PFSK-1 (cell line): ENCODE results near the gene ADNP.

Experiments used
- FOXP2 ChIP-seq: optimal IDR thresholded peaks from 2 replicates; pipeline ENCODE3; 2011; ENCODE audit warnings: borderline replicate concordance, control low read depth, inconsistent platforms; ENCODE audit not compliant: insufficient read depth; ENCODE audit errors: extremely low read length, extremely low read depth
- POLR2AphosphoS5 ChIP-seq: IDR thresholded peaks from 2 replicates; pipeline ENCODE4 v1.6.1; 2012; ENCODE audit warnings: low read depth, mild to moderate bottlenecking, control low read depth, low read length, moderate library complexity
- SIN3A ChIP-seq: IDR thresholded peaks from 2 replicates; pipeline ENCODE4 v1.6.1; 2012; ENCODE audit warnings: mild to moderate bottlenecking, low read length, moderate library complexity, borderline replicate concordance; ENCODE audit not compliant: insufficient read depth
- TAF1 ChIP-seq: IDR thresholded peaks from 2 replicates; pipeline ENCODE4 v1.6.1; 2012; ENCODE audit warnings: low read length, control low read depth, borderline replicate concordance; ENCODE audit not compliant: insufficient read depth
- TF ChIP-seq, protein P1 (sequence below), 2 experiments: IDR thresholded peaks; 2 replicates each; pipeline versions ENCODE4 v1.6.1 to v1.8.0; 2011 to 2012; ENCODE audit warnings: low read depth in 2 of 2, low read length in 2 of 2, control low read depth in 1 of 2, inconsistent platforms in 1 of 2, mild to moderate bottlenecking in 1 of 2, moderate library complexity in 1 of 2; ENCODE audit not compliant: insufficient read depth in 1 of 2

ADNP gene

DNA sequence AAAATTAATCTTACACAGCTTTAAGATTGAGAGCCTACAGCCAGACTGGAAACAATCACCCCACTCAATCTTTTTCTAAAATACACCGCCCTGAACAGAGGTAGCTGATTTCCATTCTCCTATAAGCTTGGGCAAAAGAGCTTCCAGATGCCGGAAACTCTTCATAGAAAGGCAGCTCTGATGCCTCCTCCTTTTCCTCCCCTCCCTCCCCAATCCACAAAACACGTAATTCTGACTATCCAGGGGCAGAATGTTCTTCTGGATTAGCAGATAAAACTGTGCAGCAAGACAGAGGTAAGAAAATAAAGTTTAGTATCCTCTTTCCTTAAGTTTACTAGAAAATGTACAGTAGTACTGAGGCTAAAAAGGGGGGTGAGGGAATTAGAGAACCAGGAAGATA is 15.8 kb downstream of the ADNP start:
- TF ChIP-seq TAF1 (no peak), SIN3A (no peak), FOXP2 (no peak), POLR2AphosphoS5 (no peak)
- TF ChIP-seq, protein P1, sequence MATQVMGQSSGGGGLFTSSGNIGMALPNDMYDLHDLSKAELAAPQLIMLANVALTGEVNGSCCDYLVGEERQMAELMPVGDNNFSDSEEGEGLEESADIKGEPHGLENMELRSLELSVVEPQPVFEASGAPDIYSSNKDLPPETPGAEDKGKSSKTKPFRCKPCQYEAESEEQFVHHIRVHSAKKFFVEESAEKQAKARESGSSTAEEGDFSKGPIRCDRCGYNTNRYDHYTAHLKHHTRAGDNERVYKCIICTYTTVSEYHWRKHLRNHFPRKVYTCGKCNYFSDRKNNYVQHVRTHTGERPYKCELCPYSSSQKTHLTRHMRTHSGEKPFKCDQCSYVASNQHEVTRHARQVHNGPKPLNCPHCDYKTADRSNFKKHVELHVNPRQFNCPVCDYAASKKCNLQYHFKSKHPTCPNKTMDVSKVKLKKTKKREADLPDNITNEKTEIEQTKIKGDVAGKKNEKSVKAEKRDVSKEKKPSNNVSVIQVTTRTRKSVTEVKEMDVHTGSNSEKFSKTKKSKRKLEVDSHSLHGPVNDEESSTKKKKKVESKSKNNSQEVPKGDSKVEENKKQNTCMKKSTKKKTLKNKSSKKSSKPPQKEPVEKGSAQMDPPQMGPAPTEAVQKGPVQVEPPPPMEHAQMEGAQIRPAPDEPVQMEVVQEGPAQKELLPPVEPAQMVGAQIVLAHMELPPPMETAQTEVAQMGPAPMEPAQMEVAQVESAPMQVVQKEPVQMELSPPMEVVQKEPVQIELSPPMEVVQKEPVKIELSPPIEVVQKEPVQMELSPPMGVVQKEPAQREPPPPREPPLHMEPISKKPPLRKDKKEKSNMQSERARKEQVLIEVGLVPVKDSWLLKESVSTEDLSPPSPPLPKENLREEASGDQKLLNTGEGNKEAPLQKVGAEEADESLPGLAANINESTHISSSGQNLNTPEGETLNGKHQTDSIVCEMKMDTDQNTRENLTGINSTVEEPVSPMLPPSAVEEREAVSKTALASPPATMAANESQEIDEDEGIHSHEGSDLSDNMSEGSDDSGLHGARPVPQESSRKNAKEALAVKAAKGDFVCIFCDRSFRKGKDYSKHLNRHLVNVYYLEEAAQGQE (IDR thresholded peaks at IDR 0.05; ENCODE audit: insufficient read depth in 1 of 2, low read depth in 2 of 2, low read length in 2 of 2): no peak

DNA sequence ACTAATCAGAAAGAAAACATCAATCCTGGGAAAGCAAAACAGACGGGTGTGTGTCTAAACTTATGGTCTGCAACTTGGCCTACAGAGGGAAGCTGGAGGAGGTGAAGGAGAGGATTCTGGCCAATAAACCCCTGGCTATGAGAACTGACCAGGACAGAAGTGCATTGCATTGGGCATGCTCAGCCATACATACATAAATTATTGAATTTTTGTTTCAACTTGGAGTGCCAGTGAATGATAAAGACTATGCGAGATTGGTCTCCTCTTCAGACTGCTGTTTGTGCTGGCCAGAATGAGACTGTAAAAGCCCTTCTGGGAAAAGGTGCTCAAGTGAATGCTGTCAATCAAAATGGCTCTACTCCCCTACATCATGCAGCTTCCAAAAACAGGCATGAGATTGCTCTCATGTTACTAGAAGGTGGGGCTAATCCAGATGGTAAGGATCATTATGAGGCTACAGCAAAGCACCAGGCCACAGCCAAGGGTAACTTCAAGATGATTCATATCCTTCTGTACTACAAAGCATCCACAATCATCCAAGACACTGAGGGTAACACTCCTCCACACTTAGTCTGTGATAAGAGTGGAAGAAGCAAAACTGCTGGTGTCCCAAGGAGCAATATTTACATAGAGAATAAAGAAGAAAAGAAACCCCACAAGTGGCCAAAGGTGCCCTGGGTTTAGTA is 17.4 kb downstream of the ADNP start:
- TF ChIP-seq, protein P1 (IDR thresholded peaks at IDR 0.05; ENCODE audit: insufficient read depth in 1 of 2, low read depth in 2 of 2, low read length in 2 of 2): no peak
- TF ChIP-seq FOXP2: no peak
- TF ChIP-seq SIN3A: no peak
- no peak for TF ChIP-seq TAF1
- no peak for TF ChIP-seq POLR2AphosphoS5

DNA sequence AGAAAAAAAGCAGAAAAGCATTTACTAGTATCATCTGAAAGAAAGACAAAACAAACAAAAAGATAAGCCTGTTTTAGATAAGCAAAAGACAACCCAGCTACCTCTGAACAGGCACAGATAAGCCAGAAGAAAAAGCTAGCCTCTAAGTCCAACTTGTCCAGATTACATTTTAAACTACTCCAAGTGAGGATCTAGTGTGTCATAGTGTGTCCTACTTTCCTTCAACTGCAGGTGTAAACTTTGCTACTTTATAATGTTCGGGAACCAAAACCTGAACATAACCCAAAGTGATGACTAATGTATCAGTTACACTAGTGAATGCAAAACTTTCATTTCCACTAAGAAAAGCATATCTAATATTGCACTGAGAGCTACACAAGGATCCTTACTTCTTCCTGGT is 19.5 kb downstream of the ADNP start:
- TF ChIP-seq TAF1: no peak
- TF ChIP-seq, protein P1 (IDR thresholded peaks at IDR 0.05; ENCODE audit: insufficient read depth in 1 of 2, low read depth in 2 of 2, low read length in 2 of 2): no peak

DNA sequence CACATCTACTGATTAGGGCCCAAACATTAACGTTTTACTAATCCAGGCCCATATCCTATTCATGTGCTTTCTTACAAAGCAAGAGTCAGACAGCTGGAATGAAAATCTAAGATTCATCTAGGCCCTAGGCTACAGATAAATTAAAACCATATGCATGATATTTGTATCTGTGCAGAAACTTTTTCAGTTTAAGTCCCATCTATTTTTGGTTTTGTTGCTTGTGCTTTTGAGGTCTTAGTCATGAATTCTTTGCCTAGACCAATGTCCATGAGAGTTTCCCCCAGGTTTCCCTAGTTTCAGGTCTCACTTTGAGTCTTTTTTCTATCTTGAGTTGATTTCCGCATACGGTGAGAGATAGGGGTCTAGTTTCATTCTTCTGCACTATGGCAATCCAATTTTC is 20.2 kb downstream of the ADNP start:
- no peak for TF ChIP-seq FOXP2
- no peak for TF ChIP-seq TAF1
- TF ChIP-seq POLR2AphosphoS5: no peak
- no peak for TF ChIP-seq SIN3A
- TF ChIP-seq, protein P1 (IDR thresholded peaks at IDR 0.05; ENCODE audit: insufficient read depth in 1 of 2, low read depth in 2 of 2, low read length in 2 of 2): no peak

DNA sequence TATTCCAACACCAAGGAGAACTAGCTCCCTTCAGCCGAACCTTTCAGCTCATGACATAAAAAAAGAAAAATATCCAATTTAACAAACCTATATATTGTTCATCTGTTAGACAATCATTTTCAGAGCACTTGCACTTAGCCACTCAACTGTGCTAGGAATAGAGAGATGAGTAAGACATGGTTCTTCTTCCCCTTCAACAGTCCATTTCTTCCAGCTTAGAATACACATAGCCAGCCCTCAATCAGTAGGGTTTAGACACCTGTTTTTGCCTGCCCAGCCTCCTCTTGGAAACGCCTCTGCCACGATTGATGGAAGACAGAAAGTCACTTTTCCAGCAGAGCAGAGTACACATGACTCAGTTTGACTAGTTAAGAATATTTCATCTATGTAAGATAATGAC is 21.8 kb downstream of the ADNP start:
- no peak for TF ChIP-seq FOXP2
- no peak for TF ChIP-seq TAF1
- TF ChIP-seq, protein P1 (IDR thresholded peaks at IDR 0.05; ENCODE audit: insufficient read depth in 1 of 2, low read depth in 2 of 2, low read length in 2 of 2): no peak
- TF ChIP-seq SIN3A: no peak
- TF ChIP-seq POLR2AphosphoS5: no peak
